ENCODE measurements around the gene METAP1. TPM values are rescaled to one million over a fixed set of nuclear protein-coding genes. Genes with fewer than 3 reads are reported as not detected.

METAP1 gene
- total RNA-seq (10 to 100 TPM; 37.1 to 44.9 TPM), polyA plus RNA-seq (10 to 100 TPM; 23.8 to 29.2 (median 24.3) TPM), total RNA-seq (39.6 to 81.9 (median 62.0) reads per million in 6 experiments)

DNA sequence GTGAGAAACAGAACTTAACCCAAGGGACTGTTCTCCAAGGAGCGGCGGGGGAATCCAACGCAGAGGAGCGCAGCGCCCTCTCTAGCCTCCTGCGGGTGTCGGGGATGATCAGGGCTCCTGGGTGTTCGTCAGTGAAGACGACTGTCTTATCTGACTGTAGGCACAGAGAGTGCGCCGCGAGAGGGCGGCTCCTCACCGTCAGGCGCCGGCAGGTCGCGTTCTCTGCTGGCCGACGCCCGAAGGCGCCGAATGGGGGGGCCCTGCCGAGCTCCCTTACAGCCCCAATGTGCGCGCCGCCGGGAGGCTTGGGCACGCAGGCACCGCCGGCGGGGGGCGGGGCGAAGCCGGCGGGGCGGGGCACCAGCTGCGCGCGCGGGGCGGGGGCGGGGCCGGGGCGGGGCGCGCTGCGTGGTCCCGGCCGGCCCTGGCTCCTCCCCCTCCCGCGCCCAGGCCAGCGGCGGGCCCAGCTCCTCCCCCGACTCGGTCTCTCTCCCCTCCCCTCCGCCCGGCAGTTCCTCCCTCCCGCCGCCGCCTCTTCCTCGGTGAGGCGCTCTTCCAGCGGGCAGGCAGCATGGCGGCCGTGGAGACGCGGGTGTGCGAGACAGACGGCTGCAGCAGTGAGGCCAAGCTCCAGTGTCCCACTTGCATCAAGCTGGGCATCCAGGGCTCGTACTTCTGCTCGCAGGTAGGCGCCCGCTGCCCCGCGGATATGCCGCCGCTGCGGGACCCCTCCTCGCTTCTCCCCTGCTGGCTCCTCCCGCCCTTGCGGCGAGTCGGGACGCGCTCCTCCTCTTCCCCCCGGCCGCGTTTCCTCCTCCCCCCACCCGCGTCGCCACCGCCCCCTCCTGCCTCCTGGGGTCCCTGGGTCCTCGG lies at the start of gene METAP1:
Gene METAP1, plus strand, starts transcription at position 539 of the 873 bp plus-strand sequence. Its CDS starts 33 bp downstream, at position 572.
- peaks cover 9 to 44% (median 41%) of the 10 kb centered on the region in 4 donors for H3K4me1 Mint-ChIP-seq
- POLR2A ChIA-PET: interaction anchor here (0.9 to 3.2 kb wide), 19 partner anchors 16 to 955 kb away, joined by 3 to 34 read pairs (median 5); partner anchors contain the start of genes ADH5, EIF4E, H2AZ1 and RAP1GDS1
- peak within 1 kb of the TSS; percentile 92 to 100 (median 98) for H3K27ac Mint-ChIP-seq
- ATAC-seq (peak; percentile 87 to 89), DNase-seq (peak; percentile 85 to 98 (median 97))
- H3K36me3 Mint-ChIP-seq: no peaks in the 10 kb centered on the region
- no peaks in the 10 kb centered on the region for H3K27me3 Mint-ChIP-seq
- peak within 1 kb of the TSS; percentile 68 to 96 (median 91) for H3K4me3 Mint-ChIP-seq
- no peaks in the 10 kb centered on the region for H3K9me3 Mint-ChIP-seq

GRCh38 chr4:98946359-98946758 lies 49.2 kb upstream of the METAP1 start:
- DNase-seq: no peak
- Mint-ChIP-seq H3K27me3 (no peaks in the 10 kb centered on the region), H3K9me3 (no peaks in the 10 kb centered on the region), H3K4me3 (no peak overlapping the region), H3K27ac (no peak overlapping the region), H3K36me3 (no peaks in the 10 kb centered on the region), H3K4me1 (no peaks in the 10 kb centered on the region)
- no peak for ATAC-seq
- POLR2A ChIA-PET: no interaction called here

- no peak for ATAC-seq
- no peak for DNase-seq
- Mint-ChIP-seq H3K36me3 (peaks cover 0 to 3% (median 0%) of the 10 kb centered on the region in 3 donors), H3K27ac (no peak overlapping the region), H3K27me3 (peaks cover 2 to 7% (median 6%) of the 10 kb centered on the region in 5 donors), H3K4me1 (no peaks in the 10 kb centered on the region), H3K4me3 (no peak overlapping the region), H3K9me3 (no peaks in the 10 kb centered on the region)
- POLR2A ChIA-PET: no interaction called here
These were observed 44.6 kb upstream of the METAP1 start for GRCh38 chr4:98950925-98951324.

DNA sequence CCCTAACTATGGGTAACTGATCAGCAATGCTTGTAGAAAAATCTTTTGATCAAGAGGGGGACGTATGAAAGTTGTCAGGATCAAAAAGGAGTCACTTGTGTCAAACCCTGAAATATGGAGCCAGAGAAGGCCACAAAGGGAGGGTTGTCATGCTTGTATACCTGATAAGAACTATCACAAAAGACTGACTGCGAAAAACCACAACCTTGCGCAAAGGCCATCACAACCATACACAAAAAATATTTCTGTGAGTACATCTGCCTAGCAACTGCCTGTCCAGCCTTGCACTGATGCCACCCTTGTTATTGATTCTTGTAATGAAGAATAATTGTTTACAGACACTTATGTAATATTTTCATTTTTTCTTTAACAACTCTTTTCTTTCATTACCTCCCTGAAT lies 43.8 kb upstream of the METAP1 start:
- POLR2A ChIA-PET: no interaction called here
- Mint-ChIP-seq H3K36me3 (peaks cover 0 to 5% (median 0%) of the 10 kb centered on the region in 3 donors), H3K27me3 (peaks cover 3 to 12% (median 7%) of the 10 kb centered on the region in 5 donors), H3K9me3 (no peaks in the 10 kb centered on the region), H3K4me3 (no peak overlapping the region), H3K27ac (no peak overlapping the region), H3K4me1 (no peaks in the 10 kb centered on the region)
- no peak for ATAC-seq
- no peak for DNase-seq

- peaks cover 0 to 2% (median 0%) of the 10 kb centered on the region in 4 donors for H3K4me1 Mint-ChIP-seq
- H3K27ac Mint-ChIP-seq: no peak overlapping the region
- H3K9me3 Mint-ChIP-seq: no peaks in the 10 kb centered on the region
- peaks cover 3 to 12% (median 9%) of the 10 kb centered on the region in 5 donors for H3K27me3 Mint-ChIP-seq
- DNase-seq: no peak
- POLR2A ChIA-PET: no interaction called here
- H3K36me3 Mint-ChIP-seq: peaks cover 0 to 5% (median 0%) of the 10 kb centered on the region in 3 donors
- H3K4me3 Mint-ChIP-seq: no peak overlapping the region
- ATAC-seq: no peak
These were observed 40.3 kb upstream of the METAP1 start for GRCh38 chr4:98955229-98955628.

DNA sequence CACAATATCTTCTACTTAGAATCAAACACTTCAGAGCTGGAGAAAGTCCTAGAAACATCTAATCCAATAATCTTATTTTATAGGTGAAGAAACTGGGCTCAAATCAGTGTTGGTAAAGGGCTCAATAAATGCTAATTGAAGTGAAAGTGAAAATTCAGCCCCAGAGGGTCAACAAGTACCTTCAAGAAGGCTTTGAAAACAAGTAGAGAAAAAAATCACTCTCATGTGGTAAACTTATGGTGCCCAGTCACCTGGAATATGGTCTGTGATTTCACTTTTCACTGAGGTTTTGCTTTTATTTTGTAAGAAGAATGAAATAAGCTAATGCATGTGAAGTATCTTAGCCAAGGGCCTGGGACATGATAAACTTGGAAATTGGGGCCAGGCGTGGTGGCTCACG lies 37.5 kb upstream of the METAP1 start:
- Mint-ChIP-seq H3K4me3 (no peak overlapping the region), H3K27me3 (peaks cover 3 to 12% (median 9%) of the 10 kb centered on the region in 5 donors), H3K36me3 (peaks cover 0 to 5% (median 0%) of the 10 kb centered on the region in 3 donors), H3K9me3 (no peaks in the 10 kb centered on the region), H3K4me1 (peaks cover 0 to 2% (median 0%) of the 10 kb centered on the region in 4 donors), H3K27ac (no peak overlapping the region)
- DNase-seq: no peak
- ATAC-seq: no peak
- POLR2A ChIA-PET: interaction anchor here (0.6 kb wide), 1 partner anchor 29 kb away, joined by 5 read pairs; no protein-coding TSS in a partner anchor

DNA sequence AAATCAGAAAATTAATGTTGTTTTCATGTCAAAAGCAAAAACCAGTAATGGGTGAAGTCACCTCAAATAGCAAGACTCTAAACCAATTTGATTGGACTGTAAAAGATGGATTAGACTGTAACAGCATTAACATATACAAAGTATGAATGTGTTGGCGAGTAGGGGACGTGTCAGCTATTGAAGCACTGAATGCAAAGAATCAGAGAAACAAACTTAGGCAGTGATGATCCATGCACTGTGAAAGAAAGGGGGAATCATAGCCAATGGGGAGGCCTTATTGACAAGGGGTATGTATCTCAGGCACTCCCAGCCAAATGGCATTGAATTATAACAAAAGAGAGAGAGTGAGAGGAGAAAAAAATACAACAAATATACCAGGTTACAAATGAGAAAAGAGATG lies 36.1 kb upstream of the METAP1 start:
- Mint-ChIP-seq H3K27me3 (peaks cover 4 to 16% (median 11%) of the 10 kb centered on the region in 5 donors), H3K36me3 (peaks cover 0 to 5% (median 0%) of the 10 kb centered on the region in 3 donors)
- DNase-seq: no peak

GRCh38 chr4:98961770-98962169 lies 33.8 kb upstream of the METAP1 start:
- Mint-ChIP-seq H3K9me3 (peaks cover 0 to 4% (median 0%) of the 10 kb centered on the region in 9 donors), H3K4me3 (no peak overlapping the region), H3K4me1 (peaks cover 0 to 3% (median under 1%) of the 10 kb centered on the region in 4 donors), H3K27me3 (peaks cover 0 to 10% (median 3%) of the 10 kb centered on the region in 5 donors), H3K27ac (no peak overlapping the region), H3K36me3 (peaks cover 0 to 2% (median 0%) of the 10 kb centered on the region in 3 donors)
- DNase-seq (no peak), ATAC-seq (no peak)
- POLR2A ChIA-PET: no interaction called here

More for the DNA sequence above, 36.1 kb upstream of the METAP1 start:
- no peak overlapping the region for H3K4me3 Mint-ChIP-seq
- no peak overlapping the region for H3K27ac Mint-ChIP-seq
- POLR2A ChIA-PET: no interaction called here
- no peaks in the 10 kb centered on the region for H3K9me3 Mint-ChIP-seq
- H3K4me1 Mint-ChIP-seq: peaks cover 0 to 3% (median under 1%) of the 10 kb centered on the region in 4 donors
- no peak for ATAC-seq

DNA sequence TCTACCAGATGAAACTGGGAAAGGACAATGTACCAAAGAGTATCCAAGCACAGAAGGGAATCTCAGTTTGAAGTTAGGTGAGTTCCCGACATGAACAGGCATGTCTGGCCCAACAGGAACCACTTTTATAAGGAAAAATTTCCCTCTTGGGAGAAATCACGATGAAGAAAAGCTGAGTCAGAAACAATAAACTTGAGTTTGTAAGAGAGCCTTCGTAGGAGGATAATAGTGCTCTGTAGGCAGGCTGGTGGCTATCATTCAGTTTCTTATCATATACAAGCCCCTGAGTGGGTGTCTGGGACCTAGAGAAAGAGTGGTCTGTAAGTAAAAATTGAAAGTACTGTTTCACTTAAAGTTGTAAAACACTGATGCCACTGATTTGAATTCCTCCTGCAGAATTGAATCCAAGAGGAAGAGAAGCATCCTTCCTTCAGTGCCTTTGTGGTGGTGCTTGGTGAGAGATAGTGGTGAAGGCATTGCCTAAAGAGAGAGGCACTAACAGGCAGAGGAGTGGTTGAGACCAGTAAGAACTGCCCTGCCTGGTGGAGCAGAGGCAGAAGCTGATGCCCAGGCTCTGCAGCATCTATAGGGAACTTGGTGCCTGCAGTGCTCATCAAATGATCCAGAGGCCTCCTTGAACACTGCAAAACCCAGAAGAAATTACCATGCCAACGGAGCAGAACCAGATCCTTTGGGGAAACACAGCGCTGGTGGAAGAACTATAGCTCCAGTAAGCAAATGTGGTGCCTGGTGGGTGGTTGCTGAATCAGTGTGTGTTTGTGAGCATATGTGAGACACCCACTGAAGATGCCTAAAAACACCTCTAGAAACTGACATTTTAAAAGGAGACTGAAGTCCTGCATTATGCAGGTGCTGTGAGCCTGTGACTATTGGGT lies 31.7 kb upstream of the METAP1 start:
- Mint-ChIP-seq H3K4me3 (no peak overlapping the region), H3K9me3 (peaks cover 0 to 4% (median 0%) of the 10 kb centered on the region in 9 donors), H3K4me1 (peaks cover 0 to 3% (median 0%) of the 10 kb centered on the region in 4 donors), H3K36me3 (peaks cover 0 to 2% (median 0%) of the 10 kb centered on the region in 3 donors), H3K27ac (peak overlapping the region in 1 of 10 donors; percentile 22), H3K27me3 (peaks cover 0 to 10% (median 3%) of the 10 kb centered on the region in 5 donors)
- ATAC-seq (no peak), DNase-seq (no peak)
- POLR2A ChIA-PET: interaction anchor here (0.6 to 0.7 kb wide), 3 partner anchors 18 to 401 kb away, joined by 3 to 6 read pairs (median 4); no protein-coding TSS in a partner anchor

DNA sequence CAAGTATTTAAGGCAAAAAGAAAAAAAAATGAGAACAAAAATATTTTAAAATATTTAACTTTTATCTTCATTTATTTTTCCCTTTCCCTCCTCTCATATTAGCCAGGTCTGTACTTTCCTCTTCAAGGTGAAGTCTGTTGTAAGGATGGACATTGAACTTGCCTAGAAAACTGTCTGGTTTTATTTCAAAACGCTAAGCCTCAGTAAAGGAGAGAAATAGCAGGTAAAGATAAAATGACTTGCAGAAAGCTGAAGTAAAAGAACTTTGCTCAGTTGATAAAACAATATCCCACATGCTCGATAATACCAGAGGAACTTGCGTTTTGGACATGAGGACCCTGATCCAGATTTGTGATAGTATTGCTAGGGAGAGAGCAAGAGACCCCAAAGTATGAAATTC lies 28.6 kb upstream of the METAP1 start:
- ATAC-seq (no peak), DNase-seq (no peak)
- no peak overlapping the region for H3K4me3 Mint-ChIP-seq
- H3K9me3 Mint-ChIP-seq: peaks cover 0 to 4% (median 0%) of the 10 kb centered on the region in 9 donors
- H3K27me3 Mint-ChIP-seq: peaks cover 0 to 10% (median 3%) of the 10 kb centered on the region in 5 donors
- peaks cover 0 to 2% (median 0%) of the 10 kb centered on the region in 3 donors for H3K36me3 Mint-ChIP-seq
- POLR2A ChIA-PET: no interaction called here
- H3K27ac Mint-ChIP-seq: no peak overlapping the region
- peaks cover 0 to 3% (median 0%) of the 10 kb centered on the region in 4 donors for H3K4me1 Mint-ChIP-seq

DNA sequence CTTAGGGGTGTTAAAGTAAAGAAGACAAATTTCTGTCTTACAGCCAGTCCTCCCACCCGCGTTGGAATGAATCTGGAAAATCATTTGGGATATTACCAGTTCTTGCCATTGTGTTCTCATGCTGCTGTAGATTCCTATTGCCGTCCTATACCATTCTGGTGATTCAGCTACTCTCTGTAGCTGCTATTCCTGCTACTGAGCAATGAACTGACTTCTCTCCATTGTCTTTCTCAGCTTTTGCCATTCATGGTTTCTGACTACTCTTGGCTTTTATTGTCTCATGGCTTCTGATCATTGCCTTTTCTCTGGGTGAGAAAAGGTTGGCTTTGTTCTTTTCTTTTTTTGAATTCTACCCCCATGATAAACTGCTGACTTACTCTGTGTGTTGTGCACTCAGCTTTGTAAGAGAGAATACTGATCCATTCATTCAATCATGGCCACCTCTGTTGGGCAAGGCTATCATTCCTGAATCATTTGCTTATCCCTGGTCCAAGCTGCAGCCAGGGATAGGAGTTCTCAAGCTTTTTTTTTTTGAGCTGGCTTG lies 27.7 kb upstream of the METAP1 start:
- Mint-ChIP-seq H3K36me3 (peaks cover 0 to 2% (median 0%) of the 10 kb centered on the region in 3 donors), H3K9me3 (peaks cover 0 to 4% (median 0%) of the 10 kb centered on the region in 9 donors), H3K4me3 (no peak overlapping the region), H3K27me3 (peaks cover 0 to 10% (median 3%) of the 10 kb centered on the region in 5 donors), H3K4me1 (peaks cover 0 to 3% (median 0%) of the 10 kb centered on the region in 4 donors), H3K27ac (peak overlapping the region in 1 of 10 donors; percentile 38)
- DNase-seq (no peak), ATAC-seq (no peak)
- POLR2A ChIA-PET: interaction anchor here (0.5 kb wide), 1 partner anchor 27 kb away, joined by 3 read pairs; no protein-coding TSS in a partner anchor

Measured in naive thymus-derived CD8-positive, alpha-beta T cell (primary cell).